Activated naive CD4-positive, alpha-beta T cell treated with anti-CD3 and anti-CD28 coated beads, Interleukin-2, amount 50 U/mL, for 16 hours (primary cell): ENCODE results near the gene CTSD.

Source experiments
- DNase-seq: peaks from one replicate; pipeline ENCODE4 v3.0.0-alpha.2; 2020

The CTSD gene

GRCh38 chr11:1727096-1727690, 36.5 kb downstream of the CTSD start:
- no peak for DNase-seq

GRCh38 chr11:1719781-1720180, 43.9 kb downstream of the CTSD start:
- DNase-seq = no peak

GRCh38 chr11:1718326-1718725, 45.4 kb downstream of the CTSD start:
- no peak for DNase-seq

- no peak for DNase-seq
These were observed 46.0 kb downstream of the CTSD start for GRCh38 chr11:1717745-1718144.

GRCh38 chr11:1714908-1715885, 48.5 kb downstream of the CTSD start:
- DNase-seq = no peak

GRCh38 chr11:1708716-1709115, 55.0 kb downstream of the CTSD start:
- no peak for DNase-seq

- no peak for DNase-seq
These were observed 56.0 kb downstream of the CTSD start for GRCh38 chr11:1707751-1708150.

GRCh38 chr11:1706634-1707400, 56.9 kb downstream of the CTSD start:
- no peak for DNase-seq

GRCh38 chr11:1705126-1706052, 58.3 kb downstream of the CTSD start:
- no peak for DNase-seq

- no peak for DNase-seq
These were observed 60.6 kb downstream of the CTSD start for GRCh38 chr11:1703146-1703545.
